ENCODE results near the gene CD68.

CD68 gene

GRCh38 chr17:7569571-7569970 is 9.9 kb upstream of the CD68 start:
- Mint-ChIP-seq H3K4me3 (no peak overlapping the region), H3K36me3 (peaks cover 24% of the 10 kb centered on the region), H3K9me3 (no peaks in the 10 kb centered on the region), H3K4me1 (peaks cover 15% of the 10 kb centered on the region), H3K27me3 (no peaks in the 10 kb centered on the region), H3K27ac (no peak overlapping the region)
- DNase-seq (ENCODE audit: low spot score in 2 of 2): no peak
- ATAC-seq (ENCODE audit: low read depth): no peak

GRCh38 chr17:7570351-7570750 is 9.1 kb upstream of the CD68 start:
- Mint-ChIP-seq H3K27ac (no peak overlapping the region), H3K36me3 (peaks cover 25% of the 10 kb centered on the region), H3K9me3 (no peaks in the 10 kb centered on the region), H3K4me1 (peaks cover 19% of the 10 kb centered on the region), H3K4me3 (peak overlapping the region; percentile 19), H3K27me3 (no peaks in the 10 kb centered on the region)
- no peak for DNase-seq (ENCODE audit: low spot score in 2 of 2)
- no peak for ATAC-seq (ENCODE audit: low read depth)

DNA sequence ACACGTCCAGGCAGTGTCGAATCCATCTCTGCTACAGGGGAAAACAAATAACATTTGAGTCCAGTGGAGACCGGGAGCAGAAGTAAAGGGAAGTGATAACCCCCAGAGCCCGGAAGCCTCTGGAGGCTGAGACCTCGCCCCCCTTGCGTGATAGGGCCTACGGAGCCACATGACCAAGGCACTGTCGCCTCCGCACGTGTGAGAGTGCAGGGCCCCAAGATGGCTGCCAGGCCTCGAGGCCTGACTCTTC is 7.2 kb upstream of the CD68 start:
- Mint-ChIP-seq H3K36me3 (peaks cover 29% of the 10 kb centered on the region), H3K4me3 (peak overlapping the region; percentile 95), H3K27me3 (no peaks in the 10 kb centered on the region), H3K9me3 (no peaks in the 10 kb centered on the region), H3K4me1 (peaks cover 23% of the 10 kb centered on the region), H3K27ac (peak overlapping the region; percentile 98)
- DNase-seq (ENCODE audit: low spot score in 2 of 2): no peak
- no peak for ATAC-seq (ENCODE audit: low read depth)

GRCh38 chr17:7572588-7573323 is 6.7 kb upstream of the CD68 start:
- Mint-ChIP-seq H3K27me3 (no peaks in the 10 kb centered on the region), H3K36me3 (peaks cover 28% of the 10 kb centered on the region)
- peak; percentile 100 for DNase-seq (ENCODE audit: low spot score in 2 of 2)

DNA sequence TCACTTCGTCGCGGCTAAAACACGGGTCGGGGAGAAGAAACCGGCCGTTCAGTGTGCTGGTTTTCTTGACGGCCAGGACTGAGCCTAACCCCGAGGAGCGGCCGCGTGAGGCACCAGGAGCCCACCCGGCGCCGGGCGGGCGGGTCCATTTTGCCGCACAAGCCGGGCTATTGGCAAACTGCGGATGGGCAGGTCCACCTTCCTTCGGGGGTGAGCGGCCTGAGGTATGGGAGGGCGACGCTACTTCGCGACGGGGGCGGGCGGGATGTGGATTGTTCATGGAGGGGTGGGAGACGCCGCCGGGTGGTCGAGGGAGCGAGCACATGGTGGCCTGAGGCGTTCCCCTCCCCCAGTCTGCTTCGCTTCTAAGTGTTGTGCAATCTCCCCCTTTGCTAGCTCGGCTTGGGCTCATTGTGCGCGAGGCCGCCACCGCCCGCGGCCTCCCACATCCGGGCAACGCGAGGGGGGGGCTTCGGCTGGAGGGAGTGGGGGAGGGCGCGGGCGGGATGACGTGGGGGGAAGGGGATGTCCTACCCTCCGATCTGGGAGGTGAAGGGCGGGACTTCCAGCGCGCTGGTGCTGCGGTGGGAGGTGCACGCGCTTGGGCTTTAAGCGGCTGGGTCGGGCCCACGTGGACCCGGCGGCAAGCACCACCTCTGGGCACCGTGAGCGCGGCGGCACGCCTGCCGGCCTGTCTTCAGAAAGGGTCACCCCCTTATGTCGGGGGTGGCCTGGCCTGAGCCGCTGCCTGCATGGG is 5.9 kb upstream of the CD68 start:
- Mint-ChIP-seq H3K9me3 (no peaks in the 10 kb centered on the region), H3K4me3 (peak overlapping the region; percentile 95), H3K36me3 (peaks cover 32% of the 10 kb centered on the region), H3K4me1 (peaks cover 26% of the 10 kb centered on the region), H3K27me3 (no peaks in the 10 kb centered on the region), H3K27ac (peak overlapping the region; percentile 98)
- DNase-seq (ENCODE audit: low spot score in 2 of 2) (peak; percentile 78 to 84), ATAC-seq (ENCODE audit: low read depth) (peak; percentile 48)

More at GRCh38 chr17:7572588-7573323, 6.7 kb upstream of the CD68 start:
- ATAC-seq (ENCODE audit: low read depth): peak; percentile 82
- H3K4me3 Mint-ChIP-seq: peak overlapping the region; percentile 95
- no peaks in the 10 kb centered on the region for H3K9me3 Mint-ChIP-seq
- peak overlapping the region; percentile 98 for H3K27ac Mint-ChIP-seq
- peaks cover 23% of the 10 kb centered on the region for H3K4me1 Mint-ChIP-seq

- Mint-ChIP-seq H3K27ac (peak overlapping the region; percentile 98), H3K36me3 (peaks cover 31% of the 10 kb centered on the region), H3K9me3 (no peaks in the 10 kb centered on the region), H3K4me1 (peaks cover 34% of the 10 kb centered on the region), H3K27me3 (no peaks in the 10 kb centered on the region), H3K4me3 (peak overlapping the region; percentile 95)
- DNase-seq (ENCODE audit: low spot score in 2 of 2): no peak
- no peak for ATAC-seq (ENCODE audit: low read depth)
Observed at GRCh38 chr17:7574176-7574953, 5.1 kb upstream of the CD68 start.

- Mint-ChIP-seq H3K4me3 (no peak overlapping the region), H3K27ac (peak overlapping the region; percentile 98), H3K9me3 (no peaks in the 10 kb centered on the region), H3K4me1 (peaks cover 45% of the 10 kb centered on the region), H3K27me3 (no peaks in the 10 kb centered on the region), H3K36me3 (peaks cover 26% of the 10 kb centered on the region)
- DNase-seq (ENCODE audit: low spot score in 2 of 2): no peak
- no peak for ATAC-seq (ENCODE audit: low read depth)
Observed at GRCh38 chr17:7575481-7575883, 4.0 kb upstream of the CD68 start.

- Mint-ChIP-seq H3K9me3 (no peaks in the 10 kb centered on the region), H3K4me1 (peaks cover 50% of the 10 kb centered on the region), H3K27me3 (no peaks in the 10 kb centered on the region), H3K27ac (peak overlapping the region; percentile 72), H3K36me3 (peaks cover 27% of the 10 kb centered on the region), H3K4me3 (no peak overlapping the region)
- ATAC-seq (ENCODE audit: low read depth) (no peak), DNase-seq (ENCODE audit: low spot score in 2 of 2) (no peak)
Observed at GRCh38 chr17:7575959-7576358, 3.5 kb upstream of the CD68 start.

DNA sequence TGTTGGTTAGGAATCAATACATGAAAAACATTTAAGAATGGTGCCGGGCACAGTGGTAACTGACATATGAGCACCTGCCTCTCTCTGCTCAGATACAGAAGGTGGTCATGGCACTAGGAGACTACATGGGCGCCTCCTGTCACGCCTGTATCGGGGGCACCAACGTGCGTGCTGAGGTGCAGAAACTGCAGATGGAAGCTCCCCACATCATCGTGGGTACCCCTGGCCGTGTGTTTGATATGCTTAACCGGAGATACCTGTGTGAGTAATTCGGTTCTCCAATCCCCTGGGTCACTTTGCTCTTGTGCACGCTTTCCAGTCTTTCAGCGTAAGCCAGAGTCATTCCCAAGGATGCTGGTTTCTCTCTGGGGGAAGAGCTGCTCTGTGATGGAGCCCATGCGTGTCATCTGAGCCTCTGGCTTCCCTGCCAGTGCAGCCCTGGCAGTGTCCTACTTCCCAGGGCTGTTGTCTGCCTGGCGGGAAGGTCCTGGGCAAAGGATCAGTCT is 3.0 kb upstream of the CD68 start:
- Mint-ChIP-seq H3K4me3 (no peak overlapping the region), H3K4me1 (peaks cover 52% of the 10 kb centered on the region), H3K9me3 (no peaks in the 10 kb centered on the region), H3K36me3 (peaks cover 28% of the 10 kb centered on the region), H3K27ac (peak overlapping the region; percentile 72), H3K27me3 (no peaks in the 10 kb centered on the region)
- DNase-seq (ENCODE audit: low spot score in 2 of 2): no peak
- ATAC-seq (ENCODE audit: low read depth): no peak

DNA sequence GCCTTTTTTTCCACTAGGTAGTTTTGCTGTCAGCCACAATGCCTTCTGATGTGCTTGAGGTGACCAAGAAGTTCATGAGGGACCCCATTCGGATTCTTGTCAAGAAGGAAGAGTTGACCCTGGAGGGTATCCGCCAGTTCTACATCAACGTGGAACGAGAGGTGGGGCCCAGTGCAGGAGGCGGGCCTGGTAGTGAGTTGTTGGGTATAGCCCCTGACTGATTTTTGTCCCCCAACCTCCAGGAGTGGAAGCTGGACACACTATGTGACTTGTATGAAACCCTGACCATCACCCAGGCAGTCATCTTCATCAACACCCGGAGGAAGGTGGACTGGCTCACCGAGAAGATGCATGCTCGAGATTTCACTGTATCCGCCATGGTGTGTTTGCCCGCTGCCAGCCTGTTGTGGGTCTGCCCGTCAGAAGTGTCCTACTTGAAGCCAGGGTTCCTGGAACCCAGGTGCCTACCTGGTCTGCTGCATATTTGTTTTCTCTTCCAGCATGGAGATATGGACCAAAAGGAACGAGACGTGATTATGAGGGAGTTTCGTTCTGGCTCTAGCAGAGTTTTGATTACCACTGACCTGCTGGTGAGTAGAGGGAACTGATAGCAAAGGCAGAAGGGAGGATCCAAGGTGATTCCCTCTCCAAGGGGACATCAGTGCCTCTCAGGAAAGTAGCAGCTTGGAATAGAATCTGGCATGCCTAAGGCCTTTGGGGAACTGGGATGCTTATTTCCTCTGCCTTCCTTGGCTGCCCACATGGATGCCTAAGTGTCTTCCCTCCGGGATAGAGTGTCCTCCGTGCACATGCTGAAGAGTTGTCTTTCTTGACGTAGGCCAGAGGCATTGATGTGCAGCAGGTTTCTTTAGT is 1.9 kb upstream of the CD68 start:
- ATAC-seq (ENCODE audit: low read depth): no peak
- Mint-ChIP-seq H3K27me3 (no peaks in the 10 kb centered on the region), H3K36me3 (peaks cover 28% of the 10 kb centered on the region), H3K27ac (peak overlapping the region; percentile 63), H3K4me3 (no peak overlapping the region), H3K4me1 (peaks cover 53% of the 10 kb centered on the region), H3K9me3 (no peaks in the 10 kb centered on the region)
- DNase-seq (ENCODE audit: low spot score in 2 of 2): no peak

DNA sequence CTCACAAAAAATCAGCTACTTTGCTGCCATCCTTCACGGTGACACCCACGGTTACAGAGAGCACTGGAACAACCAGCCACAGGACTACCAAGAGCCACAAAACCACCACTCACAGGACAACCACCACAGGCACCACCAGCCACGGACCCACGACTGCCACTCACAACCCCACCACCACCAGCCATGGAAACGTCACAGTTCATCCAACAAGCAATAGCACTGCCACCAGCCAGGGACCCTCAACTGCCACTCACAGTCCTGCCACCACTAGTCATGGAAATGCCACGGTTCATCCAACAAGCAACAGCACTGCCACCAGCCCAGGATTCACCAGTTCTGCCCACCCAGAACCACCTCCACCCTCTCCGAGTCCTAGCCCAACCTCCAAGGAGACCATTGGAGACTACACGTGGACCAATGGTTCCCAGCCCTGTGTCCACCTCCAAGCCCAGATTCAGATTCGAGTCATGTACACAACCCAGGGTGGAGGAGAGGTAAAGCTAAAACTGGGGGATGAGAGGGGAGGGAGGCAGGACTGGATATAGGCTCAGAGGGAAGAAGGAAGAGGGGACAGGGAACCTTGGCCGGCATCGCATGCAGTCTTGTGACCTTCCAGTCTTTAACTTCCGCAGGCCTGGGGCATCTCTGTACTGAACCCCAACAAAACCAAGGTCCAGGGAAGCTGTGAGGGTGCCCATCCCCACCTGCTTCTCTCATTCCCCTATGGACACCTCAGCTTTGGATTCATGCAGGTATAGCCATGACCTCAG is 581 bp downstream of the CD68 start:
- peaks cover 18% of the 10 kb centered on the region for H3K36me3 Mint-ChIP-seq
- H3K4me1 Mint-ChIP-seq: peaks cover 48% of the 10 kb centered on the region
- DNase-seq (ENCODE audit: low spot score in 2 of 2) (no peak), ATAC-seq (ENCODE audit: low read depth) (no peak)
- H3K4me3 Mint-ChIP-seq: peak overlapping the region; percentile 69
- H3K27ac Mint-ChIP-seq: peak overlapping the region; percentile 64
- no peaks in the 10 kb centered on the region for H3K27me3 Mint-ChIP-seq
- H3K9me3 Mint-ChIP-seq: no peaks in the 10 kb centered on the region

DNA sequence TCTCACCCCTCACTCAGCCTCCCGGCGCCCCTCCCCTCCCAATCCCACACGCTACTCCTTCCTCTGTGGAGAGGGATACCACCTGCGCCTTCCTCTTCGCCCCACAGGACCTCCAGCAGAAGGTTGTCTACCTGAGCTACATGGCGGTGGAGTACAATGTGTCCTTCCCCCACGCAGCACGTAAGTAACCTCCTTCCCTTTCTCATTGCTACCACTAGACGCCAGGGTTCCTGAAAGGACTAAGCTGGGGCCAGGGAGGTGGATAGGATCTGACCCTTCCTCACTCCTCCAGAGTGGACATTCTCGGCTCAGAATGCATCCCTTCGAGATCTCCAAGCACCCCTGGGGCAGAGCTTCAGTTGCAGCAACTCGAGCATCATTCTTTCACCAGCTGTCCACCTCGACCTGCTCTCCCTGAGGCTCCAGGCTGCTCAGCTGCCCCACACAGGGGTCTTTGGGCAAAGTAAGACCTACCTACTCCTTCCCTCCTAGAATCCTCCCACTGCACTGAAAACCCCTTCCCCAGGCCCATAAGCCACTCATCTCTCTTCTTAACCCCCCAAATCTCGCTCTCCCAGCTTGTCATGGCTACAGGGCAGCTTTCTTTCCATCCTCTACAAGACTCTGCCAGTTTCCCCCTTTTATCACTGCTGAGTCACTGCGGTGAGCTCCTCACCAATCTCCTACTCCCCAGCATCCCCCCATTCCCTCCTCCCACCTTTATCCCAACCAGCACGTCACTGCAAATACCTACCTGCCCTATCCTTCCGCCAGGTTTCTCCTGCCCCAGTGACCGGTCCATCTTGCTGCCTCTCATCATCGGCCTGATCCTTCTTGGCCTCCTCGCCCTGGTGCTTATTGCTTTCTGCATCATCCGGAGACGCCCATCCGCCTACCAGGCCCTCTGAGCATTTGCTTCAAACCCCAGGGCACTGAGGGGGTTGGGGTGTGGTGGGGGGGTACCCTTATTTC is 1.5 kb downstream of the CD68 start:
- H3K27me3 Mint-ChIP-seq: no peaks in the 10 kb centered on the region
- DNase-seq (ENCODE audit: low spot score in 2 of 2) (no peak), ATAC-seq (ENCODE audit: low read depth) (no peak)
- H3K4me1 Mint-ChIP-seq: peaks cover 45% of the 10 kb centered on the region
- H3K36me3 Mint-ChIP-seq: peaks cover 17% of the 10 kb centered on the region
- H3K9me3 Mint-ChIP-seq: no peaks in the 10 kb centered on the region
- peak overlapping the region; percentile 64 for H3K27ac Mint-ChIP-seq
- peak overlapping the region; percentile 69 for H3K4me3 Mint-ChIP-seq
